Stimulated activated CD8-positive, alpha-beta memory T cell treated with anti-CD3 and anti-CD28 coated beads, Interleukin-7, amount 100 ng/mL, for 48 hours (primary cell): Measurements from ENCODE around the gene GLS.
"Not testable (repeated sequence)": the region's sequence is repeated elsewhere in the genome, so short reads cannot be mapped to it uniquely, and the experiment has no call there.

Experiments used
- DNase-seq, 2 donors: peaks; one replicate each; pipeline ENCODE4 v3.0.0-alpha.2; 2020; ENCODE audit warnings: low read depth in 1 of 2; ENCODE audit errors: extremely low read depth in 1 of 2

GLS gene

DNA sequence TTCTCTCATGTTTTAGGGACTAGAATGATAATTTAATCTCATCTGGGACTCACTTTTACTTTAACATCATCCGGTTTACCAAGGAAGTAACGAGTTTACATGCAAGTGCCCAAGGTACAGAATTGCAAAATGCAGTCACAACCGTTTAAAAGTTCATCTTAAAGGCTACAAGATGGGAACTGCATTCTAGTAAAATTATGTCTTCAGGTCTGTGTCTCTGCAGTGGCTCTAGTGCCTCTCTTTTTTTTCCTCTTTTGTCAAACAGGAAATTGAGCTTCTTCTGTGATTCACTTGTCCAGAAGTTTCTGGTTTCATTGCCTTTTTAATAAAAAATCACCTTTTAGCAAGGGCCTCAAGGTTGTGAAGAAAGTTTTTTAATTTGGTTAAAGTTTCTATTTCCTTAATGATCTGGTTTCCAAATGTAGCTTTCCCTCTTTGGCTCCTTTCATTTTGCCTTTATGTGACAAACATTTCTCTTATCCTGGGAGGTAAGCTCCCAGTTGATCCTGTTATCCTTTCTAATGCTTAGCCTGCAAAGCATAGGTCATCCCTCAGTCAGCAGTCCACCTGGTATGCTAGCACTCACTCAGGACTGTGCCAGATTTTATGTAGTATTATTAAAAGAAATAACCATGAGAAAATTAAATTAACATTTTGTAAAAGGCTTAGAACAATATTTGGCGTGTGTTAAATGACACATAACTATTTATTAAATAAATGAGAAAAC, 2.4 kb downstream of the GLS start:
- no peak for DNase-seq

DNA sequence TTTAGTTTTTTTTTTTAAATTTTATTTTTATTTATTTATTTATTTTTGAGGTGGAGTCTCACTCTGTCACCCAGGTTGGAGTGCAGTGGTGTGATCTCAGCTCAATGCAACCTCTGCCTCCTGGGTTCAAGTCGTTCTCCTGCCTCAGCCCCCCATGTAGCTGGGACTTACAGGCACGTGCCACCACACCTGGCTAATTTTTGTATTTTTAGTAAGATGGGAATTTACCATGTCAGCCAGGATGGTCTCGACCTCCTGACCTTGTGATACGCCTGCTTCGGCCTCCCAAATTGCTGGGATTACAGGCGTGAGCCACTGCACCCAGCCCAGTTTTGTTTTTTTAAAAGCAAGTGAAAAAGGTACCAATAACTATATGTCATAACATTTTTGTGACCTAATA, 5.2 kb downstream of the GLS start:
- DNase-seq = not testable (repeated sequence)

DNA sequence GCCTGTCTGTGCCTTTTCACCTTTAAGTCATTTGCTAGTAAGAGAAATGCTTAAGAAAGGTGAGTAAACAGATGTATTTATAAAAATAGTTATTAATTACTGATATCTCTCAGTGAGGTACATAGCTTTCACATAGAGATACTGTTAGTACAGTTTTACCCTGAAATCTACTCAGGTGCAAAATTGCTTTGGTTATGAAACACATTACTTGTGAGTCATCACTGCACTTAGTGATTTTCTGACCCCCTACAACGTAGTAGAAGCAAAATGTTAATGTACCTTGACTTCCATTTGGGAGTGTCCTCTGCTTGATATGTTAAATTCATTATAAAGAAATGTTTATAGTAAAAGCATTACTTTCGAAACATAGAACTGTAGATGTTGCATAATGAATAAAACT, 6.5 kb downstream of the GLS start:
- no peak for DNase-seq

DNA sequence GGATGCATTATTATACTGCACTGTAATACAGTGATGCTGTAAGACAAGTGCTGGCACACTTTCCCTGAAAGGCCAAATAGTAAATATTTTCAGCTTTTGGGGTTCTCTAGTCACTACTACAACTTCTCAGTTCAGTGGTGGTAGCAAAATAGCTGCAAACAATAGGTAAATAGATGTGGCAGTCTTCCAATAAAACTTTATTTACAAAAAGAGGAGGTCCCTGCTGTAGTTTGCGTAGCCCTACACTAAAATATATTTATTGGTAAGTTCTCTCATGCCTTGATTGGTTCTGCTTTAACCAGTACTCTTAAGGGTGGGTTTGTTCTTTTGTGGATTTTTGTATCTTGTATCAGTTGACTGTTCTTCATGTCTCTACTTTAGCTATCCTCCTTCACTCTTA, 7.8 kb downstream of the GLS start:
- DNase-seq = no peak

DNA sequence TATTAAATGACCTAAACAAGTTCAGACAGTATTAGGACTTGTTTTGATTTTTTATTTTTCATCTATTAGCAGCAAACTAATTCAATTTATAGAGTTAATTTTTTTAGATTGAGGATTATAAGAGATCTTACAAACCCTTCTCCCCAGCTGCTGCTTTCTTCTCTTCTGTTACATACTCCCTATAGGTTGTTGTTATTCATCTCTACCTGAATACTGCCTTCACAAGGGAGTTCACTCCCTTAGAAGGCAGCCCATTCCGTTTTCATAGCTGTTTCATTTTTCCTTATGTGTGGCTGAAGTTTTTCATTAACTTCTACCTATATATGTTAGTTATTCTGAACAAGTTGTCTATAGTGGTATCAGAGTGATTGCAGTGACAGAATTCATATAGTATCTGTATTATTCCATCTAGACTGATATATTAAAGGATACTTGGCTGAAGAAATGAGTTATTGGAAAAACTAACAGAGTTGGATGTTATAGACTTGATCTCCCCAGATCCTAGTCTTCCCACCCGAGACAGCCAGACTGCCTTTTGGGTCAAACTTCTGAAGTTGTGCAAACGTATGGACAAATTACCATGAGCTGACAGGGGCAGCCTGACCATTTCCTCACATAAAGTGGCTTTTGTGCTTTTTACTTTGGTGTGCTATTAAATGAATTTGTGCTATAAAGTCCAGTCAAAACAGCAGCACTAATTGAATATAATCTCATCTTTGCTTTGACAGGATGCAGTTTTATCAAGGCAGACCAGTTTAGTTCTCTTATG, 8.7 kb downstream of the GLS start:
- DNase-seq = no peak

DNA sequence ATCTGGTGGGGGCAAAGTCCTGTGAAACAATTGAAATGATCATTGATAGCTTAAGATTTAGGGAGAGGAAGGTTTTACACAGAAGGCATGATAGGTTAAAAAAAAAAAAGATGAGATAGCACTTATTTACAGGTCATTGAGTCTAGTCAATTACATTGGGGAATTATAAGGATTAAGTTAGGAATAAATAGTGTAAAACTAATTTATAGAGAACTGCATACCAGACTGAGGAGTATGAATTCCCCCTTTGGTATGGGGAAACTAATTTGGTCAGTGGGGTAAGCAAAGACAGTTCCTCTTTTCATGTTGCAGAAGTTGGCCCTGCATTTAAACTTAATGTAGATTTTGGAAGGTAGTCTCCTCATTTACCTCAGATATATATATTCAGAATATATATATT, 10.8 kb downstream of the GLS start:
- no peak for DNase-seq

DNA sequence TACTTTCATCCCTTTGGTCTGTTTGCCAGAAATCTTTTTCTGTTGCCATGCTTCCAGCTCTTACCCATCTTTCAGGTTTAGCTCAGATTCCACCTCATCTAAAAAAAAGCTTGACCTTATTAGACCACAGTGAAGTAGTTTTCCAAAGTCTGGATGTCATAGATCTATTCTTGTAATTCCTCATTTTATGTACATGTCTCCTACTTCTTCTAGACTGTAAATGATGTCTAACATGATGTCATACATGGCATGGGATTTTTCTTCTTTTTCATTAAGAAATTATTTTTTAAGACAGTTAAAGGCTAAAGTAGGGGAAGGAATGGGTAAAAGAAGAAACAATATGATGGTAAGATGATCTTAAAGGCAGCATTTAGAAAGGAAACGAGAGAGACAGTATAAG, 11.3 kb downstream of the GLS start:
- no peak for DNase-seq

DNA sequence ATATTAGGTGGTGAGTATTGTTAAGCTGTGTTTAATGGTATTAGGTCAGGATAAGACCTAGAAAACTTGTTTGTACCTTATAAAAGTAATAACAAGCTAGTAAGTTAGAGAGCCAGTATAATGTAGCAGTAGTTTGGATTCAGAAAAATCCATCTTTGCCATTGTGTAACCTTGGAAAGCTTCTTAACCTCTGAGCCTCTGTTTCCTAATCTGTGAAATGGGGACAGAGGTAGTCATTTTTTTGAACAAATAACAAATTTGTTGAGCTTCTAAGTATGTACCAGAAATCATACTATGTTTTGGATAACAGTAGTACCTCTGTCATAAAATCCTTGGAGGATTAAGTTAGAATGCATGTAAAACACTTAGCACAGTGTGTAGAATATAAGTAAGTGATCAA, 12.5 kb downstream of the GLS start:
- no peak for DNase-seq

DNA sequence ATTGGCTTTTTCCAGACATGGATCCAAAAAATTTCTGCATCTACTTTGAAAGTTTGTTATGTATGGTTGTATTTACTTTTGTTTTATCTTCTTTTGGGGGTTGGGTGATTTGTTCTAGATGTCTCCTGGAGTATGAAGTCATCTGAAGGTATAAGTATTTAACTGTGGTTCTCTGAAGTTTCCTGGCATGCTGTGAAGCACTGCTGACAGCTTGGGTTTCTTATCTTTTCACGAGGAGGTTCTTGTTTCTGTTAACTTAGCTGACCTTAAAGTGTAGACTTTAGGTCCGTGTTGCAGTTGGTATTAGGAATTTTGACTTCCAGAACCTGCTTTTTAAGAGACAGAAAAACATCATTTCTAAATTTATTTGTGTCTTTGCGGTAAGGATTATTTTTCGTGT, 15.9 kb downstream of the GLS start:
- DNase-seq = no peak

DNA sequence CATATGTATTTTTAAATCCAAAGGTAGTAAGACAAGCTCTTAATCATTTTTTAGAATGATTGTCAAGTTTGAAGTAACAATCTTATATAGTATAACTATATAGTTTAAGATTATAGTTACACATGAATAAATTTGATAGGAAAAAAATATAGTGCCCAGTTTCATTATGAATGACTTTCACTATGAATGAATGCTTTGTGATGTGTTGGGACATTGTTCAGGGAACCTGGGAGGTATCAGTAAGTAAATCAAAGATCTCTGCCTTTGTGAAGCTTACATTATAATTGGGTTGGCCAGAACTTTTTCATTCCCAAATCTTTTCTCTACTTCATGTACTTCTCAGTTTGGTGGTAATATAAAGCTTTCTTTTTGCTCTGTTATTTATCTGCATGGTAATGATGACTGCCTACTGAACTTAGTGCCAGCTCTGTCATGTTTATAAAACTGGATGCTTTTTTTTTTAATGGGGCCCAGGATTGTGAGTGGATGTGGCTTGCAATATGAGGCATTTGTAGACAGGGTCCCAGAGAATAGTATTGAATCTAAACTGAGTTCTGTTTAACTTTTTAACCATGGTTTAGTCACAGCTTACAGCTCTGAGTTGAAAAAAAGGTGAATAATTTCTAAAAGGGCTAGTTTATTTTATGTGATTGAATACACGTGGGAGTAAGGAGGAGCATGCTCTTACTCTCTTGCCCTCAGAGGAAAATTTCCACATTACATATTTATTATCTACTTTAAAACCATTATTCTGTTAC, 23.3 kb downstream of the GLS start:
- DNase-seq = no peak

DNA sequence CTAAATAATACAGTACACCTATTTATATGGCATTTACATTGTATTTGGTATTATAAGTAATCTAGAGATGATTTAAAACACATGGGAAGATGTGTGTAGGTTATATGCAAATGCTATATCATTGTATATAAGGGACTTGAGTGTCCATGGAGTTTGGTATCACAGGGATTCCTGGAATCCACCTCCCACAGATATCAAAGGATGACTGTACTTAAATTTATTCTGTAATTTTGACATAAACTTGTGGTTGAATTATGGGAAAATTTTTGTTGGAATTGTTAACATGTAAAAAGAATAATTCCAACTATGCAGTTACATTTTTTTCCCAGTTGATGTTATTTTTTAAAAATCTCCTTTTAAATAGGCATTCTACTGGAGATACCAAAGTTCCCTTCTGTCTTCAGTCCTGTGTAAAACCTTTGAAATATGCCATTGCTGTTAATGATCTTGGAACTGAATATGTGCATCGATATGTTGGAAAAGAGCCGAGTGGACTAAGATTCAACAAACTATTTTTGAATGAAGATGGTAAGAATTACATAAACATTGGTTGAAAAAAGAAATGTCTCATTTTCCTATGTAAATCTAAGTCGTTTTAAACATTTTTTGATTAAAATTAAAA, 24.1 kb downstream of the GLS start:
- DNase-seq = no peak

DNA sequence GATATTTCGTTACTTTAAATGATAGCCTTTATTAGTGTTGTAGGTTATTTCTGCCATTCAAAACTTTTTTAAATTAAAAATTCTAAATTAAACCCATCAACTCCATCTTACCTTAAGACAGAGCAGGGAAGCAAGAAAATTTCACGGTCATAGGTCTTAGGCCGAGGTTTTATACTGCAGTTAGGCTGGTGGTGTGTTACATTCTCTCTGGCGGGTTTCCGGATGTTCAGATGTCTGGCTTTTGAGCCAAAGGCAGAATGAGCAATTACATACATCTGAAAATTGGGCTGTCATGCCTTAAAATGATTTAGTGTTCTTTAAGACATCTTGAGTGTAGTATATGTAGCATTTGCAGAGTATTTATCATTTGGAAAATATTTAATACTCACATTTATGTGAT, 27.9 kb downstream of the GLS start:
- DNase-seq = no peak

DNA sequence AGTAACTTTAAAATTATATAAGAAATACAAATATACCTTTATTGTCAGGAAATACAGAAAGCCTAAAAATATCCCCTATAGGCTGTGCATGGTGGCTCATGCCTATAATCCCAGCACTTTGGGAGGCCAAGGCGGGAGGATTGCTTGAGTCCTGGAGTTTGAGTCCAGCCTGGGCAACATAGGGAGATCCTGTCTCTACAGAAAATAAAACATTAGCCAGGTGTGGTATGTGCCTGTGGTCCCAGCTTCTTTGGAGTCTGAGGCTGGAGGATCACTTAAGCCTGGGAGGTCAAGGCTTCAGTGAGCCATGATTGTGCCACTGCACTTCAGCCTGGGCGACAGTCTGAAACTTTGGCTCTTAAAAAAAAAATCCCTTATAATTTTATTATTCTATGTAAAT, 29.1 kb downstream of the GLS start:
- DNase-seq = no peak

DNA sequence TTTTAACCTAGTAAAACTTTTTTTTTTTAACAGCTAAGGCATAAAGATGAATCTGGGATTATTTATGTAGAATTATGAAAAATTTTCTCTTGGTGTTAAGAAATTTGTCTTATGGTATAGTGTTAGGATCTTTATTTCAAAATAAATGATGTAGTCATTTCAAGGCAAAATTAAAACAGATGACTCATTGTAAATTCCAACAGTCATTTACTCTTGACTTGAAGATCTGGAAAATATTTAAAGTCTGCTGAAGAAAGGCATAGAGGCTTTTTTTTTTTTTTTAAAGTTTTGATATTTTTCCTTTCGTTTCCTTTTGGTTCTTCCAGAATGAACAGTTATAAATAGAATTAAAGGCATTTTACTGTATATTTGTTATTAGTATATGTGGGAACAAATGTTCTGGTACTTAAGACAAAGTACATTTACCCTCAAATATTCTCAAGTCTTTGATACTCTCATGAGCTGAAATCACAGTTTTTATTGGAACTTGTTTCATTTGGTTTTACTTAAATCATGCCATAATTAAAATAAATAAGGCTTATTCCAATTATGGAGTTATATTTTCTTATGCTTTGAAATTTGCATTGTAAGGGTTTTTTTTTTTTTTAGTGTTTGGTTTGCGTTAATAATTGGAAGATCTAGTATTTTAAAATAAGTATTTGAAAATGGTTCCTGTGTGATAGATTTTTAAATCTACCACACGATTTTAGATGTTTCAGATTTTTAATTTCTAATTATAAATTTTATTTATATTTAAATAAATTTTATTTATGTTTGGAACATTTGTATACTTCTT, 29.9 kb downstream of the GLS start:
- DNase-seq = no peak

DNA sequence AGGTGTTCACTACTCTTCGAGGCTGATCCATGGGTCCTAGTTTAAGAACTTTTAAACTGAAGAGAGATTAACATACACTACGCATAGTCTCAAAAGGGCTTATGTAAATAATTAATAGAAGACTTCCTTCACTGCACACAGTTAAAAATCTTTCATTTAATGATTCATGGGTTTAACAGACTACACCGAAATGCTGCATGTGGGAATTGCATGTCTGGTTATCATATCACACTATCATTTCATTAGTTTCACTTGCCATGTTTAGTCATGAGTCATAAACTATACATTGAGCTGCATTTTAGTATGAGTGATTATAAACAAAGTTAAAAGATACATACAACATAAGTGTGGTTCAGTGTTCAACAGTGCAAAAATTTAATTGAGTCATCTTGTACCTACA, 31.2 kb downstream of the GLS start:
- no peak for DNase-seq

DNA sequence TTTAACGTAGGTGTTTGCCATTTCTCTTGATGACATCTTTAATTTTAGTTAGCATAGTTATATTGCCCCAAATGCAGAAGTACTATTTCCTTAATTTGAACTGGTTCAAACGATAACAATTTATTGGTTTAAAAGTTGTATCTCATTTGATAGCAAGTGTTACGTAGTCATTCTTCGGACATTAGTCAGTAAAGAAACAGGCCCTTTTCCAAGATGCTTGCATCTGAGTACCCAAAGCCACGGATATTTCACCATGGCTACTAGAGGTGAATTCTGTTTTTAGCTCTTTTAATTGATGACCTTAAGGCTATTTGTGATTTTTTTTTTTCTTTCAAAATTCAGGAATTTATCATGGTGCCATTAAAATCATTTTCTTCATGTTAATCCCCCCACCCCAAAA, 32.1 kb downstream of the GLS start:
- DNase-seq = no peak

DNA sequence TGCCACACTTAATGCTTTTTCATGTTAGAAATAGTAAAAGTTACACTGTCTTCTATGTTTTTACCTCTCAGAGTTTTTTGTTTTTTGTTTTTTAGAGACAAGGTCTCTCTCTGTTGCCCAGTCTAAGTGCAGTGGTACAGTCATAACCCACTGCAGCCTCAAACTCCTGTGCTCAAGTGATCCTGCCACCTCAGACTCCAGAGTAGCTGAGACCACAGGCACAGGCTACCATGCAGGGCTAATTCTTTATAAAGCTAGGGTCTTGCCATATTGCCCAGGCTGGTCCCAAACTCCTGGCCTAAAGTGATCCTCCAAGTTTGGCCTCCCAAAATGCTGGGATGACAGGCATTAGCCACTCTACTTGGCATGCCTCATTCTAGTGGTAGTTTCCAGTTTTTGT, 33.1 kb downstream of the GLS start:
- no peak for DNase-seq

DNA sequence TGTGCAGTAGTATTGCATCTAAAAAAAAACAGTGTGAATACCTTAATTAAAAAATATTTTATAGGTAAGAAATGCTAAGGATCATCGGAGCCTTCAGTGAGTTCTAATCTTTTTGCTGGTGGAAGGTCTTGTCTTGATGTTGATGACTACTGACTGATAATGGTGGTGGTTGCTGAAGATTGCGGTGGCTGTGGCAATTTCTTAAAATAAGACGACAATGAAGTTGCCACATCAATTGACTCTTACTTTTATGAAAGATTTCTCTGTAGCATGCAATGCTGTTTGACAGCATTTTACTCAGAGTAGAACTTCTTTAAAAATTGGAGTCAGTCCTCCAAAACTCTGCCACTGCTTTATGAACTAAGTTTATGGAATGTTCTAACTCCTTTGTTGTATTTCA, 36.2 kb downstream of the GLS start:
- DNase-seq = no peak

DNA sequence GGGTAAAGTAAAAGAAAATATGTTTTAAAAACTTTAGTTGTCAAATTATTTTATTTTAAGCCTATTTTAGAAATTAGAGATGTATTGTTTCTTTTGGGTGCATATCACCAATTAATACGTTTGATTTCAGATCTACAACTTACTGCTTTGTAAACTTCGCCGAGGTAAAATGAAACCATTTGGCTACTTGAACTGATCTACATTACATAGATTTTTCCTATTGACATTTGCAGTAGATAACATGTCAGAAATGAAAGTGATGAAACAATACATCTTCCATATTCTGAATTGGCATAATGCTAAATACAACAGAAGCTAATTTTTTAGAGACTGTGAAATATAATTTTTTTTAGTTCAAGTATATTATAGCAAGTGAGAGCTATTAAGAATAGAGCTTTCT, 39.5 kb downstream of the GLS start:
- DNase-seq = no peak

DNA sequence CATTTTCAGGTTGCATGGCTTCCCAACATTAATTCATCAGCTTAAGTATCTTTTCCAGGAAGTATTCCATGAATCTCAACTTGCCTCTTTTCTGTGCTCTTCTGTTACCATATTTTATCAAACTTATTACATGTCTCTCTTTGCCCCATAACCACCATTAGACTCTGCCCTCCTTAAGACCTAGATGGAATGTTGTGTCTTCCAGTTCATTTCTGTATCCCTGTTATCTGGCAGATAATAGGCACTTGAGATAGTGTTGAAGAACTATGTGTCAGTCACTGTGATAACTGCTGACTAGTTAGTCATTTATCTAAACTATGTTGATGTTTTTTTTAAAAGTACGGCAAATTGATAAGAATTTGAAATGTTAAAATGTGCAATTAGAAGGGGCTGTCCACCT, 41.8 kb downstream of the GLS start:
- no peak for DNase-seq

DNA sequence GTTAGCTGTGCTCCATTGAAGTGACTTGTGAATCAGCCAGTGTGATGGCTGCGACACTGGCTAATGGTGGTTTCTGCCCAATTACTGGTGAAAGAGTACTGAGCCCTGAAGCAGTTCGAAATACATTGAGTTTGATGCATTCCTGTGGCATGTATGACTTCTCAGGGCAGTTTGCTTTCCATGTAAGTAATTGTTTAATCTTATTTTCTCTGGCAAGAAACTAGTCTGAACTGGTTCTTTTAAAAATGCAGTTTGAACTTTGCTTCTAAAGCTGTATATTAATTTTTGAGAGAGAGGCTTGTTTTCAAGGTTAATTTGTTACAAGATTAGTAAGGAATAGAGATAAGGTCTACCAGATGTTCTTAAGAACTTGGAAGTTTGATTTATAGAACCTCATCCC, 46.7 kb downstream of the GLS start:
- DNase-seq = no peak
